WERI-Rb-1 (cell line): ENCODE data around the gene STX12.

Source experiments
- DNase-seq: peaks from one replicate; pipeline ENCODE4 v3.0.0-alpha.2; 2020
- H3K27ac ChIP-seq: fragments of 250-450 bp; sonication (Bioruptor Pico); 2 replicates; pipeline ENCODE4 v1.5.1; 2020; ENCODE audit warnings: mild to moderate bottlenecking, moderate library complexity
- H3K27me3 ChIP-seq: fragments of 250-450 bp; sonication (Bioruptor Pico); 2 replicates; pipeline ENCODE4 v1.5.1; 2021; ENCODE audit warnings: mild to moderate bottlenecking, low read depth, moderate library complexity; ENCODE audit not compliant: insufficient read depth, severe bottlenecking
- H3K36me3 ChIP-seq: fragments of 250-450 bp; sonication (Bioruptor Pico); 2 replicates; pipeline ENCODE4 v1.5.1; 2020; ENCODE audit warnings: mild to moderate bottlenecking, moderate library complexity
- H3K4me3 ChIP-seq: 2 replicates; pipeline ENCODE4 v1.5.1; 2011; ENCODE audit warnings: low read depth, mild to moderate bottlenecking, control low read depth, low read length
- H3K9me3 ChIP-seq: fragments of 250-450 bp; sonication (Bioruptor Pico); 2 replicates; pipeline ENCODE4 v1.5.1; 2021; ENCODE audit warnings: mild to moderate bottlenecking, moderate library complexity; ENCODE audit not compliant: severe bottlenecking
- TF ChIP-seq, protein P1 (sequence below): IDR thresholded peaks from 2 replicates; pipeline ENCODE4 v1.5.1; 2011; ENCODE audit warnings: low read depth, mild to moderate bottlenecking, control low read depth, inconsistent platforms, low read length

STX12 gene

DNA sequence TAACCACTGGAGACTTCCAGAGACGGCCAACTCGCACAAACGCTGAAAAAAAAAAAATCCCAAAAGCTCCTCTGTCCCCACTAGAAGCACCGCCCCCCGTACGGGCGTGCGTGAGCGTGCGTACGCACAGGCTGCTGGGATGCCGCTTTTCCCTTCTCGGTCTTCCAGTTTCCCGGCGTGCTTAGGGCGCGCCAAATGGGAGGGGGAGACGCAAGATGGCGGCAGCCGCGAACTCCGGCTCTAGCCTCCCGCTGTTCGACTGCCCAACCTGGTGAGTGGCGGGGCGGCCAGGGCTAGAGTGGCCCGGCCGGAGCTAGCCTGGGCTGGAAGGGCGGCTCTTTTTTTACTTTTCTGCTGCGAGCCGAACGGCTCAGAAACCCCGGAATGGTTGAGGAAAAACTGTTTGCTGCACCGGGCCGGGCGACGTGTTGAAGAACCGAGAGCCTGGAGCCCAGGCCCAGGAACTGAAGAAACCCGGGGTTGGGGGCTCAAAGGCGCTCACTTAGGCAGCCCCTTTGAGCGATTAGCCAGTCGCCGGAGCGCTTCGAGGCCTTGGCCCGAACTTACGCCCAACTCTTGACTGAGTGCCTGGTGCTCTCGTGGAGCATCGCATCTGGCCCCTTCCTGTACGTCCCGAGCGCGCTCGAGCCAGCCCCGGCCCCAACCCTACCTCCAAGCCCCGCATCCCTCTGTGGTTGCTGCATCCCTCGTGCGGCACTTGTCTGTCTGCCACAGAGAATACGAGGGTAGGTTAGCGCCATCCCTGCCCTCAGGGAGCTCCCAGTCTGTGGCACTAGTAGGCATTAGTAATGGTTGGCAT is 57.8 kb downstream of the STX12 start, which contains the start of gene PPP1R8:
Gene PPP1R8, plus strand, starts transcription at position 162 of the 820 bp plus-strand sequence. Its CDS starts 54 bp downstream, at position 216.
- Histone ChIP-seq H3K27ac (peak within 1 kb of the TSS; percentile 98), H3K36me3 (peaks cover 31% of the 10 kb centered on the region), H3K27me3 (no peaks in the 10 kb centered on the region), H3K9me3 (no peaks in the 10 kb centered on the region), H3K4me3 (peak within 1 kb of the TSS; percentile 89)
- TF ChIP-seq, protein P1, sequence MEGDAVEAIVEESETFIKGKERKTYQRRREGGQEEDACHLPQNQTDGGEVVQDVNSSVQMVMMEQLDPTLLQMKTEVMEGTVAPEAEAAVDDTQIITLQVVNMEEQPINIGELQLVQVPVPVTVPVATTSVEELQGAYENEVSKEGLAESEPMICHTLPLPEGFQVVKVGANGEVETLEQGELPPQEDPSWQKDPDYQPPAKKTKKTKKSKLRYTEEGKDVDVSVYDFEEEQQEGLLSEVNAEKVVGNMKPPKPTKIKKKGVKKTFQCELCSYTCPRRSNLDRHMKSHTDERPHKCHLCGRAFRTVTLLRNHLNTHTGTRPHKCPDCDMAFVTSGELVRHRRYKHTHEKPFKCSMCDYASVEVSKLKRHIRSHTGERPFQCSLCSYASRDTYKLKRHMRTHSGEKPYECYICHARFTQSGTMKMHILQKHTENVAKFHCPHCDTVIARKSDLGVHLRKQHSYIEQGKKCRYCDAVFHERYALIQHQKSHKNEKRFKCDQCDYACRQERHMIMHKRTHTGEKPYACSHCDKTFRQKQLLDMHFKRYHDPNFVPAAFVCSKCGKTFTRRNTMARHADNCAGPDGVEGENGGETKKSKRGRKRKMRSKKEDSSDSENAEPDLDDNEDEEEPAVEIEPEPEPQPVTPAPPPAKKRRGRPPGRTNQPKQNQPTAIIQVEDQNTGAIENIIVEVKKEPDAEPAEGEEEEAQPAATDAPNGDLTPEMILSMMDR, result no peak
- peak; percentile 95 for DNase-seq

DNA sequence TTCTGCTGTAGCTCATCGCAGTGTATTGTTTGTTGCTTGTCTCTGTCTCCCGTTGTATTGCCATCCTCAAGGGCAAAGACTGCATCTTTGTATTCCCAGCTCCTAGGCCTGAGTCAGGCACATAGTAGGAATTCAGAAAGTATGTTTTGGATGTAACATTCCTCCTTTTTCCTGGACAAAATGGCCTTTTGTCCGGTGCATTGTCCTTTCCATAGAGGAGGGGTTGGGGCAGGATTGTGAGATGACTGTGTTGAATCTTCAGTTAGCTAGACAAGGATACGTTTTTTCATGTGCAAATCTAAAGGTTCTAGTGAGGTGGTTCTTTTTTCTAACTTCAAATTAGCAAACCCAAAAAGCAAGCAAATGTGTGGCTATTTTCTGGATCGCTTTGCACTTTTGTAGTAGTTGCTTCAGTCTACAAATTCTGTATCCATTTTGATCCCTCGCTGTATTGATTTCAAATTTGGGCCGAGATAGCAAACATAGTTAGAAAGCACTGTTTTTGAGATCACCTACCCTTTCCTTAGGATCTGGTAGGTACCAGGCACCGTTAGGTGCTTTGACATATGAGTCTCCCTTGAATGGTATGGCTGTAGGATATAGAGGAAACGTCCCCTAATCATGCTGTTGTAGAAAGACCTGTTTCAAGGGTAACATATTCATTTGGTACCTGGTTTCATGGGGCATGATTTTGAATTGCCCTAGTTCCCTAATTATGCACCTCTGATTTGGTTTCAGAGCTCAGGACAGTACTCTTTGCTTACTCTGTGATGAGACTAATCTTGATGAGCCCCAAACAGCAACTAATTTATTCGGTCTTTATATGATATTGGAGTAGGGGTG is 58.8 kb downstream of the STX12 start:
- Histone ChIP-seq H3K27me3 (no peaks in the 10 kb centered on the region), H3K4me3 (peak overlapping the region; percentile 89), H3K9me3 (no peaks in the 10 kb centered on the region), H3K36me3 (peaks cover 33% of the 10 kb centered on the region), H3K27ac (peak overlapping the region; percentile 98)
- DNase-seq, result no peak
- TF ChIP-seq, protein P1, result no peak

DNA sequence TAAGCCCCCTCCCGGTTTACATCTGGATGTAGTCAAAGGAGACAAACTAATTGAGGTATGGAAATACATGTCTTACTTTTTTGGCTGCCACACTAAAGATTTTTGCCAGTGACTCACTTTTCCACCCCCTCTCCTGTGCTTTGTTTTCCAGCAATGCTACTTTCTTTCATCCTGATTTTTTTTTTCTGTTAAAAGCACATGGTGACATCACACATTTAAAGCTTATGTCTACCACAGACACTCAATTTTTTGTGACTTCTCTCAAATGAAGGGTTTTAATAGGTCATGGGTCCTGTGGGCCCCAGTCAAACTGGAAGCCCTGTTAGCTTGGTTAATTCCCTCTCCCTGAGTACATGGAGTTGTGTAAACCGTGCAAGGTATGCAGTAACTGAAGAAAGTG is 59.7 kb downstream of the STX12 start:
- Histone ChIP-seq H3K36me3 (peaks cover 36% of the 10 kb centered on the region), H3K4me3 (no peak overlapping the region), H3K9me3 (no peaks in the 10 kb centered on the region), H3K27me3 (no peaks in the 10 kb centered on the region), H3K27ac (no peak overlapping the region)
- TF ChIP-seq, protein P1, result no peak
- no peak for DNase-seq

DNA sequence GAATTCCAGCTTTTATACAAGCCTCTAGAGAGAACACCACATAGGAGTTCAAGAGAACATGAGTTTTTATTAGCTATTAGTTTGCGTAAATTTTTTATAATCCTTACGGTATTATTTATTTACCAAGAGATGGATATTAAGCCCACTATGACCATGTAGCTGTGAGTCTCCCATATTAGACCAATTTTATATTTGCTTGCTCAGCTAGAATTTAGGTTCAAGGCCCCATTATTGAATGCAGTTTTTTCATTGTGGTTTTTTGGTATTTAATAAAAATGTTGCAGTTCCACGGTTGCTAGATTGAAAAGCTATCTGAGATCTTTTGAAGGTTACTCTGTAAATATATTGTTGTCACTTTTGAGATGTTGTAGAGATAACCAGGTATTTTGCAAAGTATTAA is 60.5 kb downstream of the STX12 start:
- no peaks in the 10 kb centered on the region for H3K9me3 ChIP-seq
- TF ChIP-seq, protein P1, result no peak
- DNase-seq, result no peak
- no peaks in the 10 kb centered on the region for H3K27me3 ChIP-seq
- H3K27ac ChIP-seq, result no peak overlapping the region
- H3K4me3 ChIP-seq, result no peak overlapping the region
- peaks cover 36% of the 10 kb centered on the region for H3K36me3 ChIP-seq

DNA sequence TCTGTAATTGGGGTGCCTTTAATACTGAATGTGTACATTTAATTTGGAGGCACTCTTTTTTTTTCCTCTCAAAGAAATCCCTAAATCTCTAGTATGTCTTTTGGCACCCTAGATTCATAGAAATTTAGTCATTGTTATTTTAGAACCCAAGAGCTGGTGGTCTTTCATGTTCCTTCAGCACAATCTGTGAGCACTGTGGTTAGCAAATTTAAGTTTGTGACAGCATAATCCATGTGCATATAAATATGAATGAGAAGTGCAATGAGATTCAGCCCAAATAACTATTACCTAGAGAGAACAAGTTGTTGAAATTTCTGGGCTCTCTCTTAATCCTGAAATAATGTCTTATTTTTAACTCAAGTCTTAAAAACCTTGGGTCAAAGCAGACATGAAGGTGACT is 62.0 kb downstream of the STX12 start:
- no peak for DNase-seq
- Histone ChIP-seq H3K9me3 (no peaks in the 10 kb centered on the region), H3K27ac (no peak overlapping the region), H3K27me3 (no peaks in the 10 kb centered on the region), H3K4me3 (no peak overlapping the region), H3K36me3 (peaks cover 47% of the 10 kb centered on the region)
- TF ChIP-seq, protein P1, result no peak
